GM18870 (cell line): ENCODE results near the gene RGR.

Experiments
- ATAC-seq: cut with Tn5 transposase; IDR thresholded peaks from one replicate; pipeline ENCODE4 v1.9.1; 2021; ENCODE audit warnings: moderate library complexity; ENCODE audit not compliant: unreplicated experiment

RGR gene

GRCh38 chr10:84244651-84245270, at the start of gene RGR:
Gene RGR (plus strand): TSS chr10:84245053. CDS start chr10:84245091, 38 bp downstream.
- no peak for ATAC-seq

- ATAC-seq = no peak
These were observed 48.8 kb upstream of the RGR start for GRCh38 chr10:84196083-84196482.

GRCh38 chr10:84196941-84197340, 47.9 kb upstream of the RGR start:
- ATAC-seq = no peak

GRCh38 chr10:84197643-84198042, 47.2 kb upstream of the RGR start:
- ATAC-seq = no peak

GRCh38 chr10:84198206-84198915, 46.5 kb upstream of the RGR start:
- no peak for ATAC-seq

- no peak for ATAC-seq
These were observed 44.2 kb upstream of the RGR start for GRCh38 chr10:84200537-84201243.

GRCh38 chr10:84201244-84201606, 43.6 kb upstream of the RGR start:
- no peak for ATAC-seq

GRCh38 chr10:84201682-84202081, 43.2 kb upstream of the RGR start:
- no peak for ATAC-seq

- no peak for ATAC-seq
These were observed 42.5 kb upstream of the RGR start for GRCh38 chr10:84202349-84202748.

- peak; percentile 49 for ATAC-seq
These were observed 40.7 kb upstream of the RGR start for GRCh38 chr10:84204122-84204521.

- ATAC-seq = no peak
These were observed 40.2 kb upstream of the RGR start for GRCh38 chr10:84204610-84205009.

- peak; percentile 83 for ATAC-seq
These were observed 39.6 kb upstream of the RGR start for GRCh38 chr10:84205049-84205852.

- ATAC-seq = no peak
These were observed 38.9 kb upstream of the RGR start for GRCh38 chr10:84205853-84206525.

GRCh38 chr10:84208023-84208422, 36.8 kb upstream of the RGR start:
- ATAC-seq = no peak

GRCh38 chr10:84211566-84211965, 33.3 kb upstream of the RGR start:
- no peak for ATAC-seq

GRCh38 chr10:84212014-84212413, 32.8 kb upstream of the RGR start:
- ATAC-seq = no peak

GRCh38 chr10:84213076-84213475, 31.8 kb upstream of the RGR start:
- ATAC-seq = no peak

GRCh38 chr10:84214046-84214572, 30.7 kb upstream of the RGR start:
- no peak for ATAC-seq

GRCh38 chr10:84214612-84215235, 30.1 kb upstream of the RGR start:
- ATAC-seq = peak; percentile 77

- ATAC-seq = no peak
These were observed 28.0 kb upstream of the RGR start for GRCh38 chr10:84216834-84217233.
